HepG2 (cell line): ENCODE data around the gene OASL. TPM values are rescaled to one million over a fixed set of nuclear protein-coding genes. Genes with fewer than 3 reads are reported as not detected.
A peak's percentile ranks its signal among the peaks of the same experiment; 100 is the strongest.

Experiments used
- KMT2A ChIP-seq: sonication (generic); formaldehyde crosslinking; IDR thresholded peaks from 2 replicates; pipeline ENCODE4 v1.4.0; 2020; ENCODE audit warnings: missing genetic modification reagents
- MXI1 ChIP-seq: IDR thresholded peaks from 3 replicates; pipeline ENCODE4 v1.6.1; 2012; ENCODE audit warnings: low read depth, low read length, inconsistent platforms, borderline replicate concordance
- MYC ChIP-seq: sonication (generic); formaldehyde crosslinking; IDR thresholded peaks from 2 replicates; pipeline ENCODE4 v1.9.0; 2021; ENCODE audit warnings: missing genetic modification reagents, borderline replicate concordance
- ZNF720 ChIP-seq: sonication (generic); formaldehyde crosslinking; IDR thresholded peaks from 2 replicates; pipeline ENCODE4 v1.4.0; 2020; ENCODE audit warnings: missing genetic modification reagents
- polyA plus RNA-seq, 8 experiments: library from polyadenylated mRNA; depleted of rRNA in 3 of 8; stranded (reverse) in 7 of 8; unstranded in 1 of 8; fragments of >200 nt; fragmentation: Illumina TruSeq in 4 of 8; extraction: Trizol in 4 of 8; gene quantifications; 2 replicates each; pipeline versions ENCODE4 v1.2.1 to v1.2.3, GENCODE V29; 2011 to 2016; ENCODE audit warnings: low read depth in 4 of 8, missing spikeins in 1 of 8, mixed read lengths in 1 of 8; ENCODE audit not compliant: insufficient read depth in 1 of 8
- total RNA-seq, 5 experiments: library from RNA; depleted of rRNA; stranded (reverse); fragments of >200 nt; fragmentation: Illumina TruSeq; extraction: Trizol; gene quantifications; 2 replicates each; pipeline ENCODE4 v1.2.3, GENCODE V29; 2016; ENCODE audit warnings: low read depth in 1 of 5
- TF ChIP-seq, protein P1 (sequence below): IDR thresholded peaks from 2 replicates; pipeline ENCODE4 v1.6.1; 2012; ENCODE audit warnings: low read depth, low read length, improper control_type of control experiment
- TF ChIP-seq, protein P2 (sequence below): sonication (generic); formaldehyde crosslinking; IDR thresholded peaks from 2 replicates; pipeline ENCODE4; 2020; ENCODE audit warnings: missing genetic modification reagents, mild to moderate bottlenecking, borderline replicate concordance
- TF ChIP-seq, protein P3 (sequence below): sonication (generic); formaldehyde crosslinking; IDR thresholded peaks from 2 replicates; pipeline ENCODE4 v1.8.0; 2022; ENCODE audit warnings: missing genetic modification reagents, mild to moderate bottlenecking, inconsistent platforms, borderline replicate concordance
- TF ChIP-seq, protein P4 (sequence below): sonication (generic); formaldehyde crosslinking; IDR thresholded peaks from 2 replicates; pipeline ENCODE4 v1.5.0; 2020; ENCODE audit warnings: mild to moderate bottlenecking, low read depth, missing genetic modification reagents, borderline replicate concordance
- TF ChIP-seq, protein P5 (sequence below): sonication (generic); formaldehyde crosslinking; conservative IDR thresholded peaks from 2 replicates; pipeline ENCODE4 v1.4.0; 2020; ENCODE audit warnings: mild to moderate bottlenecking, missing genetic modification reagents, moderate library complexity
- TF ChIP-seq, protein P6 (sequence below): sonication (generic); formaldehyde crosslinking; IDR thresholded peaks from 2 replicates; pipeline ENCODE4 v1.5.1; 2020; ENCODE audit warnings: mild to moderate bottlenecking, missing genetic modification reagents, moderate library complexity

OASL gene
- total and polyA plus RNA-seq, 2 of the 13 experiments (the other 11 are each of a cell fraction or from before 2014, with no cell fraction given), result 0.11 to 0.22 TPM

DNA sequence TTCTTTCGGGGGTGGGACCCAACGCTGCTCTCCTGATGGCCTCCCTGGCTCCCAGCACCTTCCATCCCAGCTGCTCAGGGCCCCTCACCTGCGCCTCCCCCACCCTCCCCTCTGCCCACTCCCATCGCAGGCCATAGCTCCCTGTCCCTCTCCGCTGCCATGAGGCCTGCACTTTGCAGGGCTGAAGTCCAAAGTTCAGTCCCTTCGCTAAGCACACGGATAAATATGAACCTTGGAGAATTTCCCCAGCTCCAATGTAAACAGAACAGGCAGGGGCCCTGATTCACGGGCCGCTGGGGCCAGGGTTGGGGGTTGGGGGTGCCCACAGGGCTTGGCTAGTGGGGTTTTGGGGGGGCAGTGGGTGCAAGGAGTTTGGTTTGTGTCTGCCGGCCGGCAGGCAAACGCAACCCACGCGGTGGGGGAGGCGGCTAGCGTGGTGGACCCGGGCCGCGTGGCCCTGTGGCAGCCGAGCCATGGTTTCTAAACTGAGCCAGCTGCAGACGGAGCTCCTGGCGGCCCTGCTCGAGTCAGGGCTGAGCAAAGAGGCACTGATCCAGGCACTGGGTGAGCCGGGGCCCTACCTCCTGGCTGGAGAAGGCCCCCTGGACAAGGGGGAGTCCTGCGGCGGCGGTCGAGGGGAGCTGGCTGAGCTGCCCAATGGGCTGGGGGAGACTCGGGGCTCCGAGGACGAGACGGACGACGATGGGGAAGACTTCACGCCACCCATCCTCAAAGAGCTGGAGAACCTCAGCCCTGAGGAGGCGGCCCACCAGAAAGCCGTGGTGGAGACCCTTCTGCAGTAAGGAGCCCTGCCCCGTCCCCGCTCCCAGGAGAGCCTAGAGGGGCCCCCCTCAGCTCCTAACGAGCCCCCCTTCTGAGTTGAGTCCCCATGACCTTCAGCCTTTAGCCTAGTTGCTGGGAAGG is 60.5 kb downstream of the OASL start, which contains the start of gene HNF1A (continued):
- TF ChIP-seq, protein P1, sequence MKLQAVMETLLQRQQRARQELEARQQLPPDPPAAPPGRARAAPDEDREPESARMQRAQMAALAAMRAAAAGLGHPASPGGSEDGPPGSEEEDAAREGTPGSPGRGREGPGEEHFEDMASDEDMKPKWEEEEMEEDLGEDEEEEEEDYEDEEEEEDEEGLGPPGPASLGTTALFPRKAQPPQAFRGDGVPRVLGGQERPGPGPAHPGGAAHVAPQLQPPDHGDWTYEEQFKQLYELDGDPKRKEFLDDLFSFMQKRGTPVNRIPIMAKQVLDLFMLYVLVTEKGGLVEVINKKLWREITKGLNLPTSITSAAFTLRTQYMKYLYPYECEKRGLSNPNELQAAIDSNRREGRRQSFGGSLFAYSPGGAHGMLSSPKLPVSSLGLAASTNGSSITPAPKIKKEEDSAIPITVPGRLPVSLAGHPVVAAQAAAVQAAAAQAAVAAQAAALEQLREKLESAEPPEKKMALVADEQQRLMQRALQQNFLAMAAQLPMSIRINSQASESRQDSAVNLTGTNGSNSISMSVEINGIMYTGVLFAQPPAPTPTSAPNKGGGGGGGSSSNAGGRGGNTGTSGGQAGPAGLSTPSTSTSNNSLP, result 0 out of 2 replicates have a peak, but pooled peaks have one; percentile 21
- TF ChIP-seq MYC (CRISPR knock-in tag) (peak; percentile 95), KMT2A (CRISPR knock-in tag) (peak; percentile 60; the same call in 1 of the 2 replicates), ZNF720 (CRISPR knock-in tag) (no peak), MXI1 (peak; percentile 77; the same call in 1 of the 3 replicates)
- TF ChIP-seq, protein P2, sequence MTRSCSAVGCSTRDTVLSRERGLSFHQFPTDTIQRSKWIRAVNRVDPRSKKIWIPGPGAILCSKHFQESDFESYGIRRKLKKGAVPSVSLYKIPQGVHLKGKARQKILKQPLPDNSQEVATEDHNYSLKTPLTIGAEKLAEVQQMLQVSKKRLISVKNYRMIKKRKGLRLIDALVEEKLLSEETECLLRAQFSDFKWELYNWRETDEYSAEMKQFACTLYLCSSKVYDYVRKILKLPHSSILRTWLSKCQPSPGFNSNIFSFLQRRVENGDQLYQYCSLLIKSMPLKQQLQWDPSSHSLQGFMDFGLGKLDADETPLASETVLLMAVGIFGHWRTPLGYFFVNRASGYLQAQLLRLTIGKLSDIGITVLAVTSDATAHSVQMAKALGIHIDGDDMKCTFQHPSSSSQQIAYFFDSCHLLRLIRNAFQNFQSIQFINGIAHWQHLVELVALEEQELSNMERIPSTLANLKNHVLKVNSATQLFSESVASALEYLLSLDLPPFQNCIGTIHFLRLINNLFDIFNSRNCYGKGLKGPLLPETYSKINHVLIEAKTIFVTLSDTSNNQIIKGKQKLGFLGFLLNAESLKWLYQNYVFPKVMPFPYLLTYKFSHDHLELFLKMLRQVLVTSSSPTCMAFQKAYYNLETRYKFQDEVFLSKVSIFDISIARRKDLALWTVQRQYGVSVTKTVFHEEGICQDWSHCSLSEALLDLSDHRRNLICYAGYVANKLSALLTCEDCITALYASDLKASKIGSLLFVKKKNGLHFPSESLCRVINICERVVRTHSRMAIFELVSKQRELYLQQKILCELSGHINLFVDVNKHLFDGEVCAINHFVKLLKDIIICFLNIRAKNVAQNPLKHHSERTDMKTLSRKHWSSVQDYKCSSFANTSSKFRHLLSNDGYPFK (CRISPR knock-in tag), result peak; percentile 32
- TF ChIP-seq, protein P3, sequence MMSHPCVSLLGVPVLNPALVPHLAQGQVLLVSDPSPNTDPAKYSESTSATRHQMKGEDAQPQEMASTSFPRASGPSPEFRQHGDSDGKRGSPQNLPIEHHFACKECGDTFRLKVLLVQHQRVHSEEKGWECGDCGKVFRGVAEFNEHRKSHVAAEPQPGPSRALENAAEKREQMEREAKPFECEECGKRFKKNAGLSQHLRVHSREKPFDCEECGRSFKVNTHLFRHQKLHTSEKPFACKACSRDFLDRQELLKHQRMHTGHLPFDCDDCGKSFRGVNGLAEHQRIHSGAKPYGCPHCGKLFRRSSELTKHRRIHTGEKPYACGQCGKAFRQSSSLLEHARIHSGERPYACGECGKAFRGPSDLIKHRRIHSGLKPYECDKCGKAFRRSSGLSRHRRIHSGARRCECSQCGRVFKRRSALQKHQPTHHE (CRISPR knock-in tag), result 0 out of 2 replicates have a peak, but pooled peaks have one; percentile 24
- TF ChIP-seq, protein P4, sequence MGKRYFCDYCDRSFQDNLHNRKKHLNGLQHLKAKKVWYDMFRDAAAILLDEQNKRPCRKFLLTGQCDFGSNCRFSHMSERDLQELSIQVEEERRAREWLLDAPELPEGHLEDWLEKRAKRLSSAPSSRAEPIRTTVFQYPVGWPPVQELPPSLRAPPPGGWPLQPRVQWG, result no peak
- TF ChIP-seq, protein P5, sequence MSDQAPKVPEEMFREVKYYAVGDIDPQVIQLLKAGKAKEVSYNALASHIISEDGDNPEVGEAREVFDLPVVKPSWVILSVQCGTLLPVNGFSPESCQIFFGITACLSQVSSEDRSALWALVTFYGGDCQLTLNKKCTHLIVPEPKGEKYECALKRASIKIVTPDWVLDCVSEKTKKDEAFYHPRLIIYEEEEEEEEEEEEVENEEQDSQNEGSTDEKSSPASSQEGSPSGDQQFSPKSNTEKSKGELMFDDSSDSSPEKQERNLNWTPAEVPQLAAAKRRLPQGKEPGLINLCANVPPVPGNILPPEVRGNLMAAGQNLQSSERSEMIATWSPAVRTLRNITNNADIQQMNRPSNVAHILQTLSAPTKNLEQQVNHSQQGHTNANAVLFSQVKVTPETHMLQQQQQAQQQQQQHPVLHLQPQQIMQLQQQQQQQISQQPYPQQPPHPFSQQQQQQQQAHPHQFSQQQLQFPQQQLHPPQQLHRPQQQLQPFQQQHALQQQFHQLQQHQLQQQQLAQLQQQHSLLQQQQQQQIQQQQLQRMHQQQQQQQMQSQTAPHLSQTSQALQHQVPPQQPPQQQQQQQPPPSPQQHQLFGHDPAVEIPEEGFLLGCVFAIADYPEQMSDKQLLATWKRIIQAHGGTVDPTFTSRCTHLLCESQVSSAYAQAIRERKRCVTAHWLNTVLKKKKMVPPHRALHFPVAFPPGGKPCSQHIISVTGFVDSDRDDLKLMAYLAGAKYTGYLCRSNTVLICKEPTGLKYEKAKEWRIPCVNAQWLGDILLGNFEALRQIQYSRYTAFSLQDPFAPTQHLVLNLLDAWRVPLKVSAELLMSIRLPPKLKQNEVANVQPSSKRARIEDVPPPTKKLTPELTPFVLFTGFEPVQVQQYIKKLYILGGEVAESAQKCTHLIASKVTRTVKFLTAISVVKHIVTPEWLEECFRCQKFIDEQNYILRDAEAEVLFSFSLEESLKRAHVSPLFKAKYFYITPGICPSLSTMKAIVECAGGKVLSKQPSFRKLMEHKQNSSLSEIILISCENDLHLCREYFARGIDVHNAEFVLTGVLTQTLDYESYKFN (CRISPR knock-in tag), result peak; percentile 100
- TF ChIP-seq, protein P6, sequence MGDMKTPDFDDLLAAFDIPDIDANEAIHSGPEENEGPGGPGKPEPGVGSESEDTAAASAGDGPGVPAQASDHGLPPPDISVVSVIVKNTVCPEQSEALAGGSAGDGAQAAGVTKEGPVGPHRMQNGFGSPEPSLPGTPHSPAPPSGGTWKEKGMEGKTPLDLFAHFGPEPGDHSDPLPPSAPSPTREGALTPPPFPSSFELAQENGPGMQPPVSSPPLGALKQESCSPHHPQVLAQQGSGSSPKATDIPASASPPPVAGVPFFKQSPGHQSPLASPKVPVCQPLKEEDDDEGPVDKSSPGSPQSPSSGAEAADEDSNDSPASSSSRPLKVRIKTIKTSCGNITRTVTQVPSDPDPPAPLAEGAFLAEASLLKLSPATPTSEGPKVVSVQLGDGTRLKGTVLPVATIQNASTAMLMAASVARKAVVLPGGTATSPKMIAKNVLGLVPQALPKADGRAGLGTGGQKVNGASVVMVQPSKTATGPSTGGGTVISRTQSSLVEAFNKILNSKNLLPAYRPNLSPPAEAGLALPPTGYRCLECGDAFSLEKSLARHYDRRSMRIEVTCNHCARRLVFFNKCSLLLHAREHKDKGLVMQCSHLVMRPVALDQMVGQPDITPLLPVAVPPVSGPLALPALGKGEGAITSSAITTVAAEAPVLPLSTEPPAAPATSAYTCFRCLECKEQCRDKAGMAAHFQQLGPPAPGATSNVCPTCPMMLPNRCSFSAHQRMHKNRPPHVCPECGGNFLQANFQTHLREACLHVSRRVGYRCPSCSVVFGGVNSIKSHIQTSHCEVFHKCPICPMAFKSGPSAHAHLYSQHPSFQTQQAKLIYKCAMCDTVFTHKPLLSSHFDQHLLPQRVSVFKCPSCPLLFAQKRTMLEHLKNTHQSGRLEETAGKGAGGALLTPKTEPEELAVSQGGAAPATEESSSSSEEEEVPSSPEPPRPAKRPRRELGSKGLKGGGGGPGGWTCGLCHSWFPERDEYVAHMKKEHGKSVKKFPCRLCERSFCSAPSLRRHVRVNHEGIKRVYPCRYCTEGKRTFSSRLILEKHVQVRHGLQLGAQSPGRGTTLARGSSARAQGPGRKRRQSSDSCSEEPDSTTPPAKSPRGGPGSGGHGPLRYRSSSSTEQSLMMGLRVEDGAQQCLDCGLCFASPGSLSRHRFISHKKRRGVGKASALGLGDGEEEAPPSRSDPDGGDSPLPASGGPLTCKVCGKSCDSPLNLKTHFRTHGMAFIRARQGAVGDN, result peak; percentile 96
